Fibroblast of skin of back (primary cell): ENCODE measurements around the gene NIM1K.
"Not testable (repeated sequence)": the region's sequence is repeated elsewhere in the genome, so short reads cannot be mapped to it uniquely, and the experiment has no call there.

Source experiments
- DNase-seq: peaks from one replicate; pipeline ENCODE4 v3.0.0-alpha.2; 2013

NIM1K gene

GRCh38 chr5:43190755-43191603 is 1.0 kb upstream of the NIM1K start:
- peak; percentile 51 for DNase-seq

GRCh38 chr5:43192558-43193180 is 644 bp downstream of the NIM1K start:
- peak; percentile 27 for DNase-seq

GRCh38 chr5:43193181-43193893 is 1.3 kb downstream of the NIM1K start:
- peak; percentile 89 for DNase-seq

GRCh38 chr5:43193894-43194265 is 1.9 kb downstream of the NIM1K start:
- DNase-seq: no peak

GRCh38 chr5:43195670-43196265 is 3.7 kb downstream of the NIM1K start:
- no peak for DNase-seq

- DNase-seq: no peak
These were observed 5.5 kb downstream of the NIM1K start for GRCh38 chr5:43197535-43197934.

GRCh38 chr5:43201442-43201841 is 9.4 kb downstream of the NIM1K start:
- DNase-seq: not testable (repeated sequence)

- no peak for DNase-seq
These were observed 10.4 kb downstream of the NIM1K start for GRCh38 chr5:43202380-43202779.

- no peak for DNase-seq
These were observed 11.3 kb downstream of the NIM1K start for GRCh38 chr5:43203373-43203772.

GRCh38 chr5:43204958-43205357 is 12.9 kb downstream of the NIM1K start:
- DNase-seq: no peak

GRCh38 chr5:43207601-43208000 is 15.6 kb downstream of the NIM1K start:
- DNase-seq: peak; percentile 45

- no peak for DNase-seq
These were observed 16.6 kb downstream of the NIM1K start for GRCh38 chr5:43208658-43209057.

- no peak for DNase-seq
These were observed 17.0 kb downstream of the NIM1K start for GRCh38 chr5:43209060-43209459.

- no peak for DNase-seq
These were observed 17.8 kb downstream of the NIM1K start for GRCh38 chr5:43209833-43210232.

- DNase-seq: no peak
These were observed 18.5 kb downstream of the NIM1K start for GRCh38 chr5:43210570-43210969.

- no peak for DNase-seq
These were observed 21.9 kb downstream of the NIM1K start for GRCh38 chr5:43213951-43214350.

GRCh38 chr5:43215073-43215631 is 23.1 kb downstream of the NIM1K start:
- DNase-seq: no peak

- DNase-seq: no peak
These were observed 24.9 kb downstream of the NIM1K start for GRCh38 chr5:43216941-43217340.

GRCh38 chr5:43219120-43219519 is 27.1 kb downstream of the NIM1K start:
- no peak for DNase-seq

- DNase-seq: no peak
These were observed 29.5 kb downstream of the NIM1K start for GRCh38 chr5:43221502-43221901.

- DNase-seq: no peak
These were observed 33.7 kb downstream of the NIM1K start for GRCh38 chr5:43225649-43226245.

- peak; percentile 36 for DNase-seq
These were observed 35.6 kb downstream of the NIM1K start for GRCh38 chr5:43227655-43228054.
